Mucosa of descending colon (tissue), 3 donors: ENCODE results near the gene DENND5B. TPM values are rescaled to one million over a fixed set of nuclear protein-coding genes. Genes with fewer than 3 reads are reported as not detected.
A peak's percentile ranks its signal among the peaks of the same experiment; 100 is the strongest.
"Not testable (repeated sequence)": the region's sequence is repeated elsewhere in the genome, so short reads cannot be mapped to it uniquely, and the experiment has no call there.

Experiments used
- ATAC-seq: fragments of 200-7000 bp; cut with Tn5 transposase; one replicate; pipeline ENCODE4 v1.9.1; 2020; ENCODE audit warnings: mild to moderate bottlenecking, moderate library complexity
- DNase-seq, 3 donors: peaks; one replicate each; pipeline ENCODE4 v3.0.0-alpha.2; 2020
- H3K36me3 ChIP-seq: fragments of 200-600 bp; one replicate; pipeline ENCODE4 v1.8.0; 2021; ENCODE audit warnings: low read depth, mild to moderate bottlenecking
- H3K4me1 ChIP-seq: fragments of 200-600 bp; one replicate; pipeline ENCODE4 v1.8.0; 2021; ENCODE audit warnings: low read depth, mild to moderate bottlenecking
- H3K4me3 ChIP-seq: fragments of 200-600 bp; one replicate; pipeline ENCODE4 v1.8.0; 2021; ENCODE audit warnings: mild to moderate bottlenecking
- H3K9me3 ChIP-seq: fragments of 200-600 bp; one replicate; pipeline ENCODE4 v1.8.0; 2021; ENCODE audit warnings: mild to moderate bottlenecking
- CTCF ChIP-seq: fragments of 200-600 bp; IDR thresholded peaks from one replicate; pipeline ENCODE4 v1.8.0; 2022; ENCODE audit warnings: antibody characterized with exemption, mild to moderate bottlenecking
- intact Hi-C, 2 donors: fragments of 100-400 bp; cut with DNase I in 1 of 2; cut with micrococcal nuclease in 1 of 2; formaldehyde crosslinking; loops; one replicate each; pipeline versions ENCODE4 v1.11.0 to v1.11.1; 2022; cut with DNase I, micrococcal nuclease
- total RNA-seq, 3 donors: library from RNA; stranded (reverse); fragmentation: NEBNext Ultra II Directional in 2 of 3; extraction: Animal tissue kit (Norgen Biotek cat#: 25700) in 2 of 3; gene quantifications; one replicate each; pipeline versions ENCODE4 v1.2.1 to v1.2.4, GENCODE V29; 2021 to 2023
- donor health status: DM: no; HTN: no; CAD: no; lungs with moderate emphysema.
- donor health status: DM: no; HTN: no; CAD: no.
- donor health status: DM: no; HTN: yes; CAD: no.

Gene DENND5B
- total RNA-seq, 3 donors from 2014 or later, result 10.4 to 20.3 (median 12.8) TPM

GRCh38 chr12:31618228-31619025 is 27.5 kb upstream of the DENND5B start:
- ATAC-seq, result no peak
- Histone ChIP-seq H3K4me3 (no peak overlapping the region), H3K9me3 (no peaks in the 10 kb centered on the region), H3K4me1 (no peaks in the 10 kb centered on the region), H3K36me3 (no peaks in the 10 kb centered on the region)
- intact Hi-C loops, result no loop called here
- no peak for TF ChIP-seq CTCF
- no peak for DNase-seq

- intact Hi-C loops, result no loop called here
- H3K36me3 ChIP-seq, result no peaks in the 10 kb centered on the region
- peaks cover 21% of the 10 kb centered on the region for H3K9me3 ChIP-seq
- no peak overlapping the region for H3K4me3 ChIP-seq
- TF ChIP-seq CTCF, result no peak
- no peak for DNase-seq
- H3K4me1 ChIP-seq, result no peaks in the 10 kb centered on the region
- no peak for ATAC-seq
Observed at GRCh38 chr12:31612819-31613218, 21.9 kb upstream of the DENND5B start.

- intact Hi-C loops, H3K4me3 ChIP-seq, H3K4me1 ChIP-seq, DNase-seq, ATAC-seq, H3K36me3 ChIP-seq: not testable (repeated sequence)
- peaks cover 26% of the 10 kb centered on the region for H3K9me3 ChIP-seq
Observed at GRCh38 chr12:31608299-31608698, 17.4 kb upstream of the DENND5B start.

- no peaks in the 10 kb centered on the region for H3K4me1 ChIP-seq
- no peak overlapping the region for H3K4me3 ChIP-seq
- intact Hi-C loops, result no loop called here
Observed at GRCh38 chr12:31605531-31605930, 14.6 kb upstream of the DENND5B start.

GRCh38 chr12:31603546-31604009 is 12.6 kb upstream of the DENND5B start:
- H3K9me3 ChIP-seq, result peaks cover 13% of the 10 kb centered on the region
- ATAC-seq (peak; percentile 59), DNase-seq (no peak)
- H3K4me1 ChIP-seq, result no peaks in the 10 kb centered on the region
- no peaks in the 10 kb centered on the region for H3K36me3 ChIP-seq
- no peak for TF ChIP-seq CTCF
- H3K4me3 ChIP-seq, result no peak overlapping the region
- intact Hi-C loops, result no loop called here

More at GRCh38 chr12:31605531-31605930, 14.6 kb upstream of the DENND5B start:
- no peak for TF ChIP-seq CTCF
- Histone ChIP-seq H3K36me3 (no peaks in the 10 kb centered on the region), H3K9me3 (peaks cover 26% of the 10 kb centered on the region)
- no peak for ATAC-seq
- DNase-seq, result no peak

- intact Hi-C loops, result no loop called here
- no peak for DNase-seq
- Histone ChIP-seq H3K36me3 (no peaks in the 10 kb centered on the region), H3K4me3 (no peak overlapping the region), H3K9me3 (no peaks in the 10 kb centered on the region), H3K4me1 (no peaks in the 10 kb centered on the region)
- TF ChIP-seq CTCF, result no peak
- no peak for ATAC-seq
Observed at GRCh38 chr12:31600750-31601149, 9.8 kb upstream of the DENND5B start.
